GM04503 (cell line): ENCODE results near the gene RAMP3.
"Not testable (repeated sequence)": the region's sequence is repeated elsewhere in the genome, so short reads cannot be mapped to it uniquely, and the experiment has no call there.

Experiments used
- DNase-seq: peaks from one replicate; pipeline ENCODE4 v3.0.0-alpha.2; 2012; ENCODE audit warnings: low read depth

The RAMP3 gene

DNA sequence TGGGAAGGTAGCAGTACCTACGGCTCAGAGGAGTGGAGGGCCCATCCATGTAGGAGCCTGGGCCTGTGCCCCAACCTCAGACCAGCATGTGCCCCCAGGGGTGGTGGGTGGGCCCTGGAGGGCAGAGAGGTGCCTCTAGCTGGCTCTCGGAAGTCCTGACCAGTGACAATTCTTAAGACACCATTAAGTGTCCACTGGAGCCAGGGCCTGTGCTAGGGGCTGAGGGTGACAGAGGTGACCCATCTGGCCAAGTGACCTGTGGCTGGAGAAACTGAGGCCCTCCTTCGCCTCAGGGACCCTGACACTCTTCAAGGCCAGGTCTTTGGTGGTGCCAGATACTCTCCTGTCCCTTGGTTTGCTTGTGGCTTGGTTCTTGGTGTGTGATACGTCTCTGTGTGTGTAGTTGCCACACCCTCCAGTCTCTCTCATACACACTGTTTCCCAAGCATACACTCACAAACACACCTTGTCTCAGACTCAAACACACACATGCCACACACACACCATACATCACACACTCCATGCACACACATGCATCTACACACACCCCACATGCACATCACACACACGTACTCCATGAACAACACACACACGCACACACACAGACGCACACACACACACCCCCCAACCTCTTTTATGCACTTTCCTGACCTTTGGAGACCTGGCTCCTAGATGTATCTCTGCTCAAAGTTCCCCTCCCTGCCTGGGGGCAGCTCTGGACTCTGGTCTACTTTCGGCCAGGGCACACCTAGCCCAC, 897 bp upstream of the RAMP3 start:
- DNase-seq, result no peak

DNA sequence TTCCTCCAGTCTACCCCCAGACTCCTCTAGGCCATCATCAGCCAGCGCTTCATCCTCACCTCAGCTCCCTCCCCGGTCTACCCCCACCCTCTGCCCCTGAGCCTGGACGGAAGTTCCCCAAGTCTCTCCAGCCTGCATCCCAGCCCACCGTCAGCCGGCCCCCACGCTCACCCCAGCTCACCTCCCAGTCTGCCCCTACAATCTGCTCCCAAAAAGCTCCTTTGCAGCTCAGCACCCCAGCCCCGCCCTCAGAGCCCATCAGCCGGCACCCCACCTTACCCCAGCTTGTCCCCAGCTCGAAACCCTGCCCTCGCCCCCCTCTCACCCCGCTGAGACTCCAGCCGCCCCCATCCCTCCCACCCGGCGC, 322 bp upstream of the RAMP3 start:
- no peak for DNase-seq

DNA sequence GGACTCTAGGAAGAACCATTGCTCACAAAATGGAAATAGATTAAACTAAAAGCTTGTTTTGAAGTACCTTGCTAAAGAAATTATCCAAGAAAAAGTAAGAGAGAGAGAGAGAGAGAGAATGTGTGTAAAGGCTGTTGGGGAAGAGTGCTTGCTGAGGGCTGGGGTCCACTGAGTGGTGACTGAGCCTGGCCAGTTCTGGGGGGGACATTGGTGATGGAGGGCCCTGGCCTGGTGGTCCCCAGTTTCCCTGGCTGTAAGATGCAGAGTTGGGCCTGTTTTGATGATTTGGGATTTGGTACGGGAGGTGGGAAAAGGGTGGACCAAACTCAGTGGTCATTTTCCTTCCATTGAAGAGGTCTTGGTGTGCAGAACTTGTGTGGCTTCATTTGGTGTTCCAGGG, 880 bp downstream of the RAMP3 start:
- no peak for DNase-seq

DNA sequence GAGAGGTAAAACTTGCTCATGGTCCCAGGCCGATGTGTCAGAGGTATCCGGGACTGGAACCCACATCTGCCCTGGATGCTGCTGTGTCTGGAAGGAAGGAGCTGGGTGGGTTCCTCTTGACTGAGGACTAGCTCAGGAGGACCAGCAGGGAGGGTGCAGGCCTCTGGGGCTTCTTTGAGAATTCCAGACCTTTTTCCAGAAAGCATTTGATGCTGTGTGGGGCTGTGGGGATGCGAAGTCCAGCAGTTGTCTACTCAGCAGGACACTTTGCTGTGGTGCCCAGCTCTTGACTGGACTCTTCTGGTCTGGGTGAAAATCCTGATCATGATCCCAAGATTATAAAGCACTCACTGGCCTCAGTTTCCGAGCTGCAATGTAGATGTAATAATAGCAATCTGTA, 1.7 kb downstream of the RAMP3 start:
- DNase-seq, result no peak

DNA sequence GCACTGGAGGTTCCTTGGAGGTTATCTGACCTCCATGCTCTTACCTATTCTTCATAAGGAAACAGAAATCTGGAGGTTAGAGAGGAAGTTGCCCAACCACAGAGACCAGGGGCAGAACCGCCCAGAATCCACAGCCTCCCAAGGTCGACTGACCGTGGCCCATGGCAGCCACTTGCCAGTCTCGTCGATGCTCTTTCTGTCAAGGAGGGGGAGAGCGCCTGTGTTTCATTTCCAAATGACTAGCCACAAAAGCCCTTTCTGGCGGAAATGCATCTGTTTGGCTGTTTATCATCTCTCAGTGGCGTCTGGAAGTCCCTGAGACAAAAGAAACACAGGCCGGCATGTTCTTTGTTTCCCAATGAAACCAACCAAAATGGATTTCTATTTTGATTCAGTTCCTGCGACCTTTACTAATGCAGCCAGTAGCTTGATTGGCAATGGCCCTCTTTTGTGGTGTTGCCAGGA, 2.9 kb downstream of the RAMP3 start:
- no peak for DNase-seq

DNA sequence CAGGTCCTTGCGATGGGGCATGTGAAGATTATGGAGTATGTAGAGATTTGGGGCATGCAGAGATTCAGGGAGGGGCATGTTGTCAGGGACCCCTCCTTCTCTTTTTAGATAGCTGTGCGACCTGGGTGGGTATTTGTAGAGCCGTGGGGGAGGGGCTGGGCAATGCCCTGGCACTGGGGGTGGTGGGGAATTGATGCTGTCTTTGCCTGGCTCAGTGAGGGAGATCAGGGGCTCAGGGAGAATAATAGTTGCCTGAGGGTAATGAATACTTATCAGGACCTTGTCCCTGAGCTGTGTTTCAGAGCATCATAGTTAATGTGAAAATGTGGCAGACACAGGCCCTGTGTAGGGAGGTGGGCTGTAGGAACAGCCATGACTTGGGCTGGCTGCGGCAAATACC, 3.5 kb downstream of the RAMP3 start:
- no peak for DNase-seq

DNA sequence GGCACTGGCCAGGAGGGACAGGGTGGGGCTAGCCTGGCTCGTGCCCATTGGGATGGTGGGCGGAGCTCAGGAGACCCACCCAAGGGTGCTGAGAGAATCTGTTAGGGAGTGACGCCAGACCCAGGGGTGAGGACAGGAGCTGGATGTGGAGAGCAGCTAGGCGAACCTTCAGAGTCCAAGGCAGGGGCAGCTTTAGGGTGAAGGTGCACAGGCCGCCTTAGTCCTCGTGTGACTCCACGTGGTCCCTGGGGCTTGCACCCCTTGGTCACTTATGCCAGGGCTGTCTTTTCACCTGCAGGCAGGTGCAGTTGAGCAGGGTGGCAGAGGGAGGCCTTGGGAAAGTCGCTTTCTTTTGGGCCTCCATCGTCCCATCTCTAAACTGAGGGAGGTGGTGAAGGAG, 4.3 kb downstream of the RAMP3 start:
- DNase-seq, result no peak

DNA sequence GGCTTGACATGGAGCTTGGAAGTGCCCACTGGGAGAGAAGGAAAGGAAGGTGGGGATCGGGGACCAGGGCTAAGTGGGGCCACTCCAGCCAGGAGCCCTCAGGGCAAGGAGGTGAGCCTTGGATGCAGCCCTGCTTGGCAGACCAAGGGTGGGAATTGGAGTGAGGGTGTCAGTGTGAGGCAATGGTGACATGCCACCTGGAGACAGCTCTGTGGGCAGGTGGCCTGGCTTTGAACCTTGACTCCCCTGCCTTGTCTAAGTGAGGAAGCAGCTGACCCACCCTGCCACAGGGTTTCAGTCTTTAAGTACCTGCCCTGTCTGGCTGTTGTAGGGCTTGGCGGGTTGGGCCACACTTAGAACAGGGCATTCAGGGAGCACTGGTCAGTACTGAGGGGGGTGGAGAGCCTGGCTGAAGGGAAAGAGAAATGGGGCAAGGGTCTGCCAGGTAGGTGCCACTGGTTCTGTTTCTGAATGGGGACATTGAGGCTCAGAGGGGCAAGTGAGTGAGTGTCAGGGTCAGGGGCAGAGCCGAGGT, 4.8 kb downstream of the RAMP3 start:
- DNase-seq, result no peak

DNA sequence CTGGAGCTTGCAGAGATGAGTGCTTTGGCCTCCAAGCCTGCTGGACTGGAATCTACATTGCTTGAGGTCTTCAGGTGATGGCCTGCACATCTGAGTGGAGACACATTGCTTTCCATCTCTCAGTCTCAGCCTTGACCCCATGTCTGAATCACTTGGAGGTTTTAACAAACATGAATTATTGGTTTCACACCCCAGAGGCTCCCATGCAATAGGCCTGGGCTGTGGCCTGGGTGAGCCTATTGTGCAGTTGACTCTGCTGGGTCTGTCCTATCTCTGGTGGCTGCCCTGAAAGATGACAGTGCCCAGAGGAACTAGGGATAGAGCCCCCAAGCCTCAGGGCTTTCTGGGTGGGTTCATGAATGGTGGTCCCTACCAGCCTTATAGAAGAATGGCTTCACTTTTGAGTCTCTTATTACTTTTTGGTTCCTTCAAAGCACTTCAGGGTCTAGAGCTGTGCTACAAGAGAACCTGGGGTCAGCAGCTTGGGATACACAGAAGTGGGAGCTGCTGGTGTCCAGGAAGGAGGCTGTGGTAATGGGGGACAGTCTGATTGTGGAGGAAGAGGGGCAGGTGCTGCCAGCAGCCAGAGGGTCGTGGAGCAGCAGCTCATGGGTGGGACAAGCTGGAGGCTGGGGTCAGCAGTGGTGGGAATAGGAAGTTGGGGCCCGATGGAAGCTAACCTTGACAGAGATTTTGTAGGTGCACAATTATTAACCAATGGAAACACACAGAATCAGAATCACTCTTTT, 5.5 kb downstream of the RAMP3 start:
- DNase-seq, result no peak

DNA sequence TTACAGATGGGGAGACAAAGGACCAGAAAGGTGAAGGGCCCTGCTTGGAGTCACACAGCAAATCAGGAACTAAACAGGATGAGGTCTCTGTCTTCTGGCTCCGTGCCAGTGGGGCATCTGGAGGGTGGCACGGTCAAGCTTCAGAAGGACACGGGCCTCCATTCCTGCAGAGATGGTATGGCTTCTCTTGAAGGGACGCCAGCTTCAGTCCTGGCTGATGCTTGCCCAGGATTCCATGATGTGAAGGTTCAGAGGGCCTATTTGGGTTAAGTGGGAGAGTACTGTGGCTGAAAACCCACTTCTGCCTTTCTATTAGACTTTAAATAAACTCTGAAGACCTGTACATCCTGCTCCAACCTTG, 6.1 kb downstream of the RAMP3 start:
- no peak for DNase-seq

DNA sequence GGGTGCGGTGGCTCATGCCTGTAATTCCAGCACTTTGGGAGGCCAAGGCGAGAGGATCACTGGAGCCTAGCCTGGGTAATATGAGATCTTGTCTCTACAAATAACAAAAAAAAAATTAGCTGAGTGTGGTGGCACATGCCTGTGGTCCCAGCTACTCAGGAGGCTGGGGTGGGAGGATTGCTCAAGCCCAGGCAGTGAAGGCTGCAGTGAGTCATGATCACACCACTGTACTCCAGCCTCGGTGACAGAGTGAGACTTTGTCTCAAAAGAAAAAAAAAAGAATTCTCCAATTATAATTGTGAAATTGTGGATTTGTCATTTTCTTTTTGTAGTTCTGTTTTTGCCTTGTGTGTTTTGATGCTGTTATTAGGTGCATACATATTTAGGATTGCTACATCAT, 6.7 kb downstream of the RAMP3 start:
- not testable (repeated sequence) for DNase-seq

DNA sequence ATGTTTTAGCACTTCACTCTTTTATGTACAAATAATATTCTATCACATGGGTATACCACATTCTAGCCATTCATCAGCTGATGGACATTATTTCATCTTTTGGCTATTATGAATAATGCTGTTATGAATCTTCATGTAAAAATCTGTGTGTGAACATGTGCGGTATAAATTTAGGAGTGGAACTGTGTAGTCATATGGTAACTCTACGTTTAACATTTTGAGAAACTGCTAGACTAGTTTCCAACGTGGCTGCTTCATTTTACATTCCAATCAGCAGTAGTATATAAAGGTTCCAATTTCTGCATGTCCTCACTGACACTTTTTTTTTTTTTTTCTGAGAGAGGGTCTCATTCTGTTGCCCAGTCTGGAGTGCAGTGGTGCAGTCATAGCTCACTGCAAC, 8.3 kb downstream of the RAMP3 start:
- no peak for DNase-seq

DNA sequence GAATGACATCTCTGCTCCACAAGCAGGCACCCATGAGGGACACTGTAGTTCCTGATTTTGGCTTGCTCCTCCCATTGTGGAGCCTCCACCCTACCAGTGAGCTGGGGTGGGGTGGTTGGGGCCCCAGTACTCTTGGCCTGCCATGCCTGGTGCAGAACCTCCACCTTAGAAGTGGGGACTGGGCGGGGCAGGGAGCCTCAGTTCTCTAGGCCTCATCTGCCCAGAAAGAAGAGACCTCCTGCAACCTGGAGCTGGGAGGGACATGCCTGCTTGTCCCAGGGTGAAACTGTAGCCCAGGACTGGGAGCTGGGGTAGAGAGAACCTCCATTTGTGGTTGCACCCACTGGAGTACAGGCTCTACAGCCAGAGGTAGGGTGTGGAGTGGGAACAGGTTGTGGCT, 14.4 kb downstream of the RAMP3 start:
- no peak for DNase-seq

DNA sequence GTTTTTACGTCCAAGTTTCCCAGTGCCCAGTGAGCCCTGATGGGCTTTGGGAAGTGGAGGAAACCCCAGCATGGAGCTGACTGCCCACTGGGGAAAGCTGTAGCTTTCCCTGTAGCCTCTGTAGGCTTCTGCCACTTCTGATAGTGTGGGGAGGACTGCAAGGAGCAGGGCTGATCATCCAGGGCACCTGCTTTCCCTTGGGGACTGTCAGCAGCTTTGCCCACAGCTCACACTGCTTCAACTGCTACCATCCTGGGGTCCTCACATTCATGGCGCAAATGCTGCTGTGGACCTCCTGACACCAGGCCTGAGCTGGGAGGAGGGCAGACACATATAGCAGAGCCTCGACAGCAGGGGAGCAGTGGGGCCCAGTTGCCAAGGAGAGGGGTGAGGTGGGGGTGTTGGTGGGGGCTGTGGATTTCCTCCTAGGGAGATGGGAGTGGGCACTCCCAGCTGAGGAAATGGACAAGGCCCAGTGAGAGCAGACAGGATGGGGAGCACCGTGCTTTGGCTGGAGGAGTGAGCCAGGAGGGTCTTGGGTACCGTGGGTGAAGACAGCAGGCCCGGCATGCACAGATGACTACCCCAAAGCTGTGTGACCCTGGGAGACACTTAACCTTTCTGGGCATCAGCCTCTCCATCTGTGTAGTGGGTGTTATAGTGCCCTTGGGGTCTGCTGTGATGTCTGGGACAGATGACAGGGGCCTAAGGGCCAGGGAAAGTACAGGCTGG, 16.2 kb downstream of the RAMP3 start:
- DNase-seq, result no peak

DNA sequence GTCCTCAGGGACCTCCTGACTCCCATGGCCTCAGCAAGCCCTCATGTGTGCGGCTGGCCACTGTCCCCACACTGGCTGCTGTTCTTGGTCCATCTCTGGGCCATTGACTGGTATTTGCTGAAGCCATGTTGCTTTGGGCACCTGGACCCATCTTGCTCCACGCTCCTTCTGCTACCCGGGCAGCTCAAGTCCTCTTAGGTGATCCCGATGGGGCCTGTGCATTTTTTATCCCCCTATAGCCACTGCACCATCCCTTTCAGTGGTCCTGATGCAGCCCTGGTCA, 16.7 kb downstream of the RAMP3 start:
- DNase-seq, result no peak

DNA sequence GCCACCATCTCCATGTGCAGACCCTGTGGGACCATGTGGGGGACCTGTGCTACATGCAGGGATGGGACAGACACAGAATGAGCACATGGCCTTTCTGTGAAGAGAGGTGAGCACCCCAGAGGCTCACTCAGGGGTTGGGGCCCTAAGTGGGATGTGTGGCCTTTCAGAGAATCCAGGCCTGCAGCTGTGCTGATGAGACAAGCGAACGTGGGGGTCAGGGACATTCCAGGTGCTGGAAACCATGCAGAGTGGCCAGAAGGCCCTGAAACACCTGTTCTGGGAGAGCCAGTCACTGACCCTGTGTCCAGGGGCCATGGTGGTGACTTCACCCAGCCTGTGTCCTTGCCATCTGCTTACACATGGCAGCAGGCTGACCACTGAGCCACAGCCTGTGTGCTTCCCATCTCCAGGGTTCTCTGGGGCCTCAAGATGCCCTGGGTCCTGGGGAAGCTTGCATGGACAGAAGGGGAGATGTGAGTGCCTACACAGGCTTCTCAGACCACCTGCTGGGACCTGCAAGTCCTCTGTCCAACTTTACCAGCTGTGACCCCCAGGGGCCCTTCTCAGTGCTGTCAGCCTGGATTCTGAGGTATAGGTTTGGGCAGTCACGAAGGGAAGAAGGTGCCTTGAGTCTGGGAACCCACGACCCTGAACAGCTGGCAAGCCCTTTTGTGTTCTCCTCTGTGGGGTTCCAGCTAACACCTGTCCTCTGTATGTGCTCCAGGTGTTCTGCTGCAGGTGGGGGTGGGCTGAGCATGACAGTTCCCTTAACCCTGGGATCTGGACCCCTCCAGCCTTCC, 17.6 kb downstream of the RAMP3 start:
- DNase-seq, result no peak

DNA sequence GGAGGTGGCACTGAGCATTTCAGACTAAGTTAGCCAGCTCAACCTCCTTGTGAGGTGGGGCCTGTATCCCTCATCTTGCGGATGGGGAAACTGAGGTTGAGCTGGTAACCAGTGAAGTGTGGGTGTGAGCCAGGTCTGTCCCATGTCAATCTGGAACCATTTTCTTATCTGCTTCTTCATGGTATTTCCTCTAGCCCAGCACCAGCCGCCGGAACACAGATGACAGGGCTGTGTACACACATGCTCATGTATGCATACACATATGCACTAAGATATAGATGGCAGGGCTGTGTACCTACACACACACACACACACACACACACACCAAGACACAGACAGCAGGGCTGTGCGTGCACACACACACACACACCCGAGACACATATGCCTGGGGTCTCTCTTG, 18.5 kb downstream of the RAMP3 start:
- no peak for DNase-seq

DNA sequence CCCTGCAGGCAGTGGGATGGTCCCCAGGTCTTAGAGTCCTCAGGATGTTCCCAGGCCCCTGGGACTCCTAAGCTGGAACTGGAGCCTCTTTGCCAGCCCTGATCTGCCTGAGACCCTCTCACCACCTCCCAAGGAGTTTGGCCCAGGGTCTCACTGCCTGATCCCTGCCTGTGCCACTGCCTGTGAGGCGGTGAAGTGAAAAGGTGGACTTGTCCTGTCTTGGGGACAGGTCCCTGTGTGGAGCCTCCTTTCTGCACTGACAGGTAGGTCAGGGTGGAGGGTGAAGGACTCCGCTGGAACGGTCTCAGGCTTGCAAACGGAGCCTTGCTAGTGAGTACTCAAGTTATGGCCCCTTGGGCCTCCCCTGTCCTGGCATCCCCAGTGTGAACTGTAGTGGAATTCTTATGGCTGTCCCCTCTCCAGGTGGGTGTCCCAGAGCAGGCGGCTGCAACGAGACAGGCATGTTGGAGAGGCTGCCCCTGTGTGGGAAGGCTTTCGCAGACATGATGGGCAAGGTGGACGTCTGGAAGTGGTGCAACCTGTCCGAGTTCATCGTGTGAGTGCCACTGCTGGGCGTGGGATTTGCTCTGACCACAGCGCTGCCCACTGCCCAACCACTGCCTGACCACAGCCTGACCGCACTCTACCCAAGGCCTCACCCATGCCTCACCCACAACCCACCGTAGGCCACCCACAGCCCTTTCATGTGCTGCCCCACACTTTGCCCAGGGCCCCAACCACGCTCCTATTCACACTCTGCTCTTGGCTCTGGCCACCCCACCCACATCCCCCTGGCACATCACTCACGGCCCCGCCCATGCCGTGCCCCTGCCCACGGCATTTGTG, 19.5 kb downstream of the RAMP3 start:
- DNase-seq, result no peak

DNA sequence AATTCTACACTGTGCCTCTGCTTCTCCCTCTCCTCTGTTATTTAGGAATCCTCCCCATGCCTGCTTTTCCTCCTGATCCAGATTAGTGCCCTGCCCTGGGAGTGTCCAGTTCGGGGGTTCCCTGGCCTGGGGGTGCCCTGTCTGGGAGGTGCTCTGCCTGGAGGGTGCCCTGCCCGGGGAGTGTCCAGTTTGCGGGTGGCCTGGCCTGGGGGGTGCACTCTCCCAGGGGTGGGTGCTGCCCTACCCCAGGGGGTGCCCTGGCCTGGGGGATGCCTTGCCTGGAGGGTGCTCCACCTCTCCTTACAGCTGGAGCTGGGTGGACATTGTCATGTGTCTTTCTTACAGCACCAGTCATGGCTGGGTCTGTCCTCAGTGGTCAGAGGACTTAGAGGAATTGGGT, 20.2 kb downstream of the RAMP3 start:
- no peak for DNase-seq

DNA sequence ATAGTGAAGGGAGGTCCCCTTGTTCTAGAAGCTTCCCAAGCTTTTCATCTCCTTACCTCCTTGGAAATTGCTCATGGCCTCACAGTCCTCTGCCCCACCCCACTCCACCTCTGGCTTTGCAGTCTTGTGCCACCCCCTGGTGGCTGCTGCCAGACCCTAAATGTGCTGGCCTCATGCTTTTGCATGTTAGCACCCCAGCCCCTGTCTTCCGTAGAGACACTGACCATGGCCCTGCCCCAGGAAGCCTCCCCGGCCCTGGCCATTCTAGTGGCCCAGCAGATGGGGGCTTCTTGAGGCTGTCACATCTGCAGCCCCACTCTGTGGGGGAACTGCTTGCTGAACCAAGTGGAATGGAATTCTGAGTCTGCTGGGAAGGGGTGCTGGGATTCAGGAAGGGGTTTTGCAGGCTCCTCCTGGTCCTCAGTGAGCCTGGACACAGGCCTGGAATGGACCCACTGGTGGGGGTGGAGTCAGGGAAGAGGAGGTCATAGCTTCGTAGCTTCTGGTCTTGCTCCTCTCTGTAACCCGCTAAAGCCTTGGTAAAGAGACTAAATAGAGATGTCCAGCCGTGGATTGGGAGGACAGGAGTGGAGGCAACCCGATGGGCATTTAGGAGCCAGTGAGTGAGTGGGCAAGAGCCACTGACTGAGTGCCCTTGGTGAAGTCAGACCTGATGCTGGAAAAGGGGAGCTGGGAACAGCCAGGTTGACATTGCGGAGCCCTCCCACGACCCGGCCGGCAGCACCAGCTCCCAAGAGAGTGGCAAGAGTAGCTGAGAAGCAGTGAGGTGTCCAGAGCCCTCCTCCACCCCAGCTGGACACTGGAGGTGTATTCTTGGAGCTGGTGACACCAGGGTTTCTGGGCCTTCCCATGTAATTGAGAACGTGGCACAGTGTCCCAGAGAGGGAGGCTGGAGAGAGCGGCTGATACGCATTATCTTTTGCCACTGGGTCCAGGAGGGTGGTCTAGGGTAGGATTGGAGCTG, 20.9 kb downstream of the RAMP3 start:
- DNase-seq, result no peak
